OCI-LY7 (cell line): Measurements from ENCODE around the gene ACD. TPM values are rescaled to one million over a fixed set of nuclear protein-coding genes. Genes with fewer than 3 reads are reported as not detected.
A peak's percentile ranks its signal among the peaks of the same experiment; 100 is the strongest.

Experiments used
- BruUV-seq: library from RNA; stranded (reverse); fragments of 400-500 nt; replicated peaks from 2 replicates; lab custom pipeline; 2021; lab: Mats Ljungman, UMichigan
- CTCF ChIA-PET: fragments of 300-600 bp; sonication (Branson Sonifier 250); formaldehyde crosslinking; loops from one replicate; lab custom pipeline; 2022; ENCODE audit warnings: antibody characterized with exemption; ENCODE audit not compliant: unreplicated experiment; lab: Charles Lee
- POLR2A ChIA-PET: fragments of 300-600 bp; sonication (Branson Sonifier 250); formaldehyde crosslinking; loops from one replicate; lab custom pipeline; 2022; ENCODE audit warnings: antibody characterized with exemption; lab: Charles Lee
- DNase-seq: peaks from one replicate; pipeline ENCODE4 v3.0.0-alpha.2; 2015; ENCODE audit warnings: low spot score
- H2AFZ ChIP-seq: fragments of 200-600 bp; sonication (generic), shearing (Covaris generic); 2 replicates; pipeline ENCODE4 v1.6.1; 2014; ENCODE audit warnings: mild to moderate bottlenecking, antibody characterized with exemption, low read length, moderate library complexity
- H3K27ac ChIP-seq: fragments of 200-600 bp; sonication (generic); 2 replicates; pipeline ENCODE4 v1.5.1; 2014; ENCODE audit warnings: mixed run types, low read depth, mild to moderate bottlenecking, moderate library complexity, low read length, inconsistent platforms; ENCODE audit not compliant: poor library complexity, severe bottlenecking
- H3K36me3 ChIP-seq: fragments of 200-600 bp; sonication (generic); 2 replicates; pipeline ENCODE4 v1.6.1; 2014; ENCODE audit warnings: mild to moderate bottlenecking, antibody characterized with exemption, low read length, moderate library complexity, mixed read lengths; ENCODE audit not compliant: insufficient read depth
- H3K4me1 ChIP-seq: fragments of 200-600 bp; sonication (generic); 2 replicates; pipeline ENCODE4 v1.5.1; 2014; ENCODE audit warnings: mild to moderate bottlenecking, low read length; ENCODE audit not compliant: insufficient read depth, poor library complexity, severe bottlenecking
- H3K4me2 ChIP-seq: fragments of 200-600 bp; sonication (generic); 2 replicates; pipeline ENCODE4 v1.6.1; 2014; ENCODE audit warnings: mild to moderate bottlenecking, low read length
- H3K4me3 ChIP-seq: fragments of 200-600 bp; sonication (generic); 2 replicates; pipeline ENCODE4 v1.5.1; 2014; ENCODE audit warnings: mild to moderate bottlenecking, low read depth, low read length; ENCODE audit not compliant: poor library complexity, severe bottlenecking
- H3K79me2 ChIP-seq: fragments of 200-600 bp; sonication (generic); 2 replicates; pipeline ENCODE4 v1.6.1; 2016; ENCODE audit warnings: low read depth, mild to moderate bottlenecking, low read length, moderate library complexity, mixed read lengths; ENCODE audit not compliant: insufficient read depth
- H3K9me2 ChIP-seq: fragments of 200-600 bp; sonication (generic); 2 replicates; pipeline ENCODE4 v1.6.1; 2016; ENCODE audit warnings: mild to moderate bottlenecking, low read length, mixed read lengths; ENCODE audit not compliant: insufficient read depth
- H3K9me3 ChIP-seq: fragments of 200-600 bp; sonication (generic); 2 replicates; pipeline ENCODE4 v1.6.1; 2014; ENCODE audit warnings: mild to moderate bottlenecking, mixed run types, low read length, mixed read lengths
- H4K20me1 ChIP-seq: fragments of 200-600 bp; sonication (generic); 2 replicates; pipeline ENCODE4 v1.6.1; 2014; ENCODE audit warnings: mild to moderate bottlenecking, antibody characterized with exemption, low read length, moderate library complexity, mixed read lengths; ENCODE audit not compliant: insufficient read depth
- CTCF ChIP-seq: fragments of 200-600 bp; sonication (generic); conservative IDR thresholded peaks from 2 replicates; pipeline ENCODE4 v1.5.1; 2014; ENCODE audit warnings: mild to moderate bottlenecking, antibody characterized with exemption, low read length, moderate library complexity, mixed read lengths
- EZH2phosphoT487 ChIP-seq: fragments of 200-600 bp; sonication (generic); IDR thresholded peaks from 2 replicates; pipeline ENCODE4 v1.6.1; 2018; ENCODE audit warnings: low read depth, borderline replicate concordance, mild to moderate bottlenecking, mixed run types, antibody characterized with exemption, low read length, moderate library complexity, mixed read lengths
- intact Hi-C: fragments of 100-400 bp; cut with micrococcal nuclease; formaldehyde crosslinking; loops from one replicate; pipeline ENCODE4 v1.10.0; 2022; ENCODE audit not compliant: unreplicated experiment
- total RNA-seq, 2 experiments: library from RNA; depleted of rRNA in 1 of 2; stranded (reverse); fragments of >200 nt in 1 of 2; shearing (Covaris generic) in 1 of 2; gene quantifications; 2 replicates each; pipeline ENCODE4 v1.2.3, GENCODE V29; 2014 to 2022

Gene ACD
- total RNA-seq, 2 experiments from 2014 or later, result 33.7 to 45.4 TPM

GRCh38 chr16:67644038-67644437 is 16.0 kb downstream of the ACD start:
- CTCF ChIA-PET, result interaction anchor here (0.6 to 3.0 kb wide), 6 partner anchors 15 to 100 kb away, joined by 3 to 43 read pairs (median 5); partner anchors contain the start of genes ACD, CTCF and PARD6A
- DNase-seq, result no peak
- H3K27ac ChIP-seq, result peak overlapping the region; percentile 71

GRCh38 chr16:67641779-67642708 is 18.0 kb downstream of the ACD start:
- peaks cover 48% of the 10 kb centered on the region for H3K36me3 ChIP-seq
- no peak for TF ChIP-seq CTCF
- TF ChIP-seq EZH2phosphoT487, result no peak
- BruUV-seq, result no TSS peak
- H2AFZ ChIP-seq, result no peak overlapping the region
- intact Hi-C loops, result no loop called here
- CTCF ChIA-PET, result interaction anchor here (0.9 to 1.3 kb wide), 2 partner anchors 95 kb away, joined by 4 read pairs; no protein-coding TSS in a partner anchor
- H3K27ac ChIP-seq, result no peak overlapping the region
- POLR2A ChIA-PET, result interaction anchor here (0.5 to 4.6 kb wide), 5 partner anchors 10 to 125 kb away, joined by 3 to 57 read pairs (median 5); no protein-coding TSS in a partner anchor
- H3K4me1 ChIP-seq, result peaks cover 25% of the 10 kb centered on the region
- H4K20me1 ChIP-seq, result no peaks in the 10 kb centered on the region
- no peaks in the 10 kb centered on the region for H3K9me3 ChIP-seq
- no peak overlapping the region for H3K4me3 ChIP-seq
- peaks cover 14% of the 10 kb centered on the region; the same call in 1 of the 2 replicates for H3K79me2 ChIP-seq
- H3K4me2 ChIP-seq, result no peak overlapping the region
- no peak for DNase-seq
- H3K9me2 ChIP-seq, result no peaks in the 10 kb centered on the region

More at GRCh38 chr16:67644038-67644437, 16.0 kb downstream of the ACD start:
- Histone ChIP-seq H3K9me3 (no peaks in the 10 kb centered on the region), H2AFZ (no peak overlapping the region; the same call in 1 of the 2 replicates), H3K4me1 (peaks cover 25% of the 10 kb centered on the region), H4K20me1 (no peaks in the 10 kb centered on the region; the same call in 1 of the 2 replicates), H3K36me3 (peaks cover 39% of the 10 kb centered on the region), H3K4me2 (peak overlapping the region; percentile 97), H3K9me2 (no peaks in the 10 kb centered on the region), H3K79me2 (peaks cover 14% of the 10 kb centered on the region; the same call in 1 of the 2 replicates), H3K4me3 (peak overlapping the region; percentile 76)
- POLR2A ChIA-PET, result interaction anchor here (0.6 to 5.3 kb wide), 8 partner anchors 15 to 127 kb away, joined by 3 to 57 read pairs (median 5); partner anchors contain the start of gene ACD
- TF ChIP-seq CTCF (no peak), EZH2phosphoT487 (no peak)
- no TSS peak for BruUV-seq
- intact Hi-C loops, result loop anchor here (1.0 kb wide), 2 partner anchors 82 to 97 kb away; partner anchors contain the start of gene CTCF
